ENCODE results near the gene TBPL2.

TBPL2 gene

DNA sequence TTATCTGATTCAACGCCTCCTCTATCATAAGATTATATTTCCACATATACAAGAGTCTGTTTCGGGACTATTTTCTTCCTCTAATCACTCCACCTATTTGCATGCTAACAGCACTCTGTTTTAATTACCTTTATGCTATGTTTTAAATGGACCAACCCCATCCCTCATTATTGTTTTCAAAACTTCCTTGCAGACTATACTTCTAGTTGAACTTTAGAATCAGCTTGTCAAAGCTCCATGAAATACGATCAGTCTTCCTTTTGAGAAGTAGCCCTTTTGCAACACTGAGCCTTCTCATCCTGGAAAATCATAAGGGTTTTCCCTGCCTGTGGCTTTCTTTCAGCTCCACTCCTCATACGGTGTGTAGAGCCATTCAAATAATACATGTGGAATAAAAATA lies 65.6 kb downstream of the TBPL2 start:
- H3K36me3 ChIP-seq (ENCODE audit: insufficient read depth, low read depth, low read length), result peaks cover 45% of the 10 kb centered on the region
- no peak overlapping the region for H3K4me3 ChIP-seq (ENCODE audit: low read length)
- H3K9me3 ChIP-seq (ENCODE audit: insufficient read depth, low read depth, low read length), result no peaks in the 10 kb centered on the region
- no peak overlapping the region for H3K27ac ChIP-seq (ENCODE audit: low read length)
- H3K4me1 ChIP-seq (ENCODE audit: insufficient read depth, low read length), result no peaks in the 10 kb centered on the region
- H3K9ac ChIP-seq (ENCODE audit: low read depth, low read length), result no peak overlapping the region
- no peaks in the 10 kb centered on the region for H3K27me3 ChIP-seq (ENCODE audit: insufficient read depth, low read length)

DNA sequence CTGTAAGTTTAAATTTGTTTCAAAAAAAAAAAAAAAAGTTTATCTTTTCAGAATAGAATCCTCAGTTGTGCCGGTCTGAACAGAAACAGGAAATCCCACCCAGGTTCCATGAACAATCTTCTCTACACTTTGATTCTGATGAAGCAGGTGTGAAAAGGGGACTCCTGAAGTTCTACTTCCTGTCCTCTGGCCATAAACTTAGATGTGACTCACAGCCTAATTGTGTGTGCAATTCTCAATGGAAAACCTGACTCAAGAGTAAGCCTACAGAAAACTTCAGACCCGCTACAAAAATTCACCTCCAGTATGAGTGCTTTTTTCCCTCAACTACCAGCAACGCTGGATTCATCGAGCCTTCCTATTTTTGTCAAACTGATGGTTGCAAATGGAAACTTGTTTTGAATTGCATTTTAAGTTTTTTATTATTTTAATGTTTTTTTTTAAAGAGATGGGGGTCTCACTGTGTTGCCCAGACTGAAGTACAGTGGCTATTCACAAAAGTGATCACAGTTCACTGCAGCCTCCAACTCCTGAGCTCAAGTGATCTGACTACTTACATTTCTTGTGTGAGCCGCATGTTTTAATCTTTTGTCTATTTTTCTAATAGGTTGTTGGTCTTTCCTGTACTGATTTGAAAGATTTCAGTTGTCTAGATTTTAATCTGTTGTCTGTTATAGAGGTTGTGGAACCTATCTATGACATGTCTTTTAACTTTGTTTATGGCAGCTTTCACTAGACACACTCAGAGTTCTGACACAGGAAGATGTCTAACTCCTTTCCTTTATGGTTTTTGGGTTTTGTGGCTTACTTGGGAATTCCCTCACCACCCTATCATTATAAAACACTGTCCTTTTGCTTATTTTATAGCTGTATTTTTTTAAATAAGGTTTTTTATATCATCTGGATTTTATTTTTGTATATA lies 66.4 kb downstream of the TBPL2 start:
- H3K9ac ChIP-seq (ENCODE audit: low read depth, low read length), result no peak overlapping the region
- H3K9me3 ChIP-seq (ENCODE audit: insufficient read depth, low read depth, low read length), result no peaks in the 10 kb centered on the region
- H3K4me1 ChIP-seq (ENCODE audit: insufficient read depth, low read length), result no peaks in the 10 kb centered on the region
- no peak overlapping the region for H3K27ac ChIP-seq (ENCODE audit: low read length)
- H3K27me3 ChIP-seq (ENCODE audit: insufficient read depth, low read length), result no peaks in the 10 kb centered on the region
- H3K36me3 ChIP-seq (ENCODE audit: insufficient read depth, low read depth, low read length), result peaks cover 49% of the 10 kb centered on the region
- no peak overlapping the region for H3K4me3 ChIP-seq (ENCODE audit: low read length)

DNA sequence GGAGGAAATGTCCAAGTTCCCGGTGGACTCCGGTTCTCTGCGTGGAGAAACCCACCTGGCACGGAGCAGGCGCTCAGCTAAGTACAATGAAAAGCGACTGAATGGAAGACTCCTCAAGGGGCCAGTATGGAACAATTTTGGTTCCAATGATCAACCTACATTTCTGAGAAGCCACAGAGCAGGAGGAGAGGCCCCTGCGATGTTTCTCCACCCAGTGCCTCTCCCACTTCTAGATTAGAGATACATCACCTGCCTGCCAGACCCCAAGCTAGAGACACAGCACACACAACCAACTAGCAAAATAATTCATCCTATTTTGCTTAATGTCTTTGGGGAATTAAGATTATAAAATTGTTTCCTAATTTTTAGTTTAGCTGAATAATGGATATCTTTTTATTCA lies 67.6 kb downstream of the TBPL2 start:
- Histone ChIP-seq H3K4me1 (ENCODE audit: insufficient read depth, low read length) (no peaks in the 10 kb centered on the region), H3K36me3 (ENCODE audit: insufficient read depth, low read depth, low read length) (peaks cover 46% of the 10 kb centered on the region), H3K4me3 (ENCODE audit: low read length) (no peak overlapping the region), H3K27me3 (ENCODE audit: insufficient read depth, low read length) (no peaks in the 10 kb centered on the region), H3K27ac (ENCODE audit: low read length) (no peak overlapping the region), H3K9me3 (ENCODE audit: insufficient read depth, low read depth, low read length) (no peaks in the 10 kb centered on the region), H3K9ac (ENCODE audit: low read depth, low read length) (no peak overlapping the region)

DNA sequence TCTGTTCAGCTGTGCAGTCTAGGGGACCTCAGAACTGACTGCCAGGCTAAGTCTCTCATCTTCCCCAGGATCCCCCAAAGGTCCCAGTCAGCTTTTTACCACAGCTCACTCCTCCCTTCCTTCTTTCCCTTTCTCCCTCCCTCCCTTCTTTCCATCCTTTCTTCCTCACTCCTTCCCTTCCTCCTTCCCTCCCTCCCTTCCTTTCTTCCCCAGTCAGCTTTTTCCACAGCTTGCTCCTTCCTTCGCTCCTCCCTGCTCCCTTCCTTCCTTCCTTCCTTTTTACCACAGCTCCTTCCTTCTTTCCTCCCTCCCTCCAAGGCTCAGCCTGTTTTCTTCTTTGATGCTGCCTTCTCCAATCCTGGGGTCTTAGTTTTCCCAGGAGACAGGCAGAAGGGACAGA lies 68.0 kb downstream of the TBPL2 start:
- Histone ChIP-seq H3K27me3 (ENCODE audit: insufficient read depth, low read length) (no peaks in the 10 kb centered on the region), H3K9me3 (ENCODE audit: insufficient read depth, low read depth, low read length) (no peaks in the 10 kb centered on the region), H3K4me1 (ENCODE audit: insufficient read depth, low read length) (no peaks in the 10 kb centered on the region), H3K27ac (ENCODE audit: low read length) (no peak overlapping the region), H3K4me3 (ENCODE audit: low read length) (no peak overlapping the region), H3K36me3 (ENCODE audit: insufficient read depth, low read depth, low read length) (peaks cover 45% of the 10 kb centered on the region), H3K9ac (ENCODE audit: low read depth, low read length) (no peak overlapping the region)

DNA sequence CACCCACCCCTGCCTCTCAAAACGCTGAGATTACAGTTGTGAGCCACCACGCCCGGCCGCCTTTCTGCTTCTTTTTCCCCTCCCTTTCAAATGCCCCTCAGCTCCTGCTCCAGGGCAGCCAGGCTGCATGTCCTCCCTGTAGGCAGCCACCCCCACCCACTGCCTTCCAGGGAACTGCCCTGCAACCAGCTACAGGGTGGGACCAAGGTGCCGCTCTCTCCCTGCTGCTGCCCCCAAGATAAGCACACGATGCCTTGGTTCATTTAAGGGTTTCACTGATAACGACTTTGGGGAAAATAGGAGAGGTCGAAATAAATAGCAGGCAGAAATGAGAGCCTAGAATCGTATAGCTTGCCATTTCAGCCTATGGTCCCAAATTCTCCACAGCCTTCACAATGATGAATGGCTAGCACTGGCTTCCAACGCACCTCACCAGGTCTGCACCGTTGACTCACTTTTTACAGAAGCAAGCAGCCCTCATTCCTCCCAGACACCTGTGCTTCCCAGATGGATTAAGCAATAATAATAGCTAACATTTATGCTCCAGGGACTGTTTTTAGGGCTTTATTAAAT lies 69.4 kb downstream of the TBPL2 start:
- Histone ChIP-seq H3K27me3 (ENCODE audit: insufficient read depth, low read length) (no peaks in the 10 kb centered on the region), H3K27ac (ENCODE audit: low read length) (no peak overlapping the region), H3K9ac (ENCODE audit: low read depth, low read length) (no peak overlapping the region), H3K4me1 (ENCODE audit: insufficient read depth, low read length) (no peaks in the 10 kb centered on the region), H3K36me3 (ENCODE audit: insufficient read depth, low read depth, low read length) (peaks cover 39% of the 10 kb centered on the region; the same call in 1 of the 2 replicates), H3K4me3 (ENCODE audit: low read length) (no peak overlapping the region), H3K9me3 (ENCODE audit: insufficient read depth, low read depth, low read length) (no peaks in the 10 kb centered on the region)

DNA sequence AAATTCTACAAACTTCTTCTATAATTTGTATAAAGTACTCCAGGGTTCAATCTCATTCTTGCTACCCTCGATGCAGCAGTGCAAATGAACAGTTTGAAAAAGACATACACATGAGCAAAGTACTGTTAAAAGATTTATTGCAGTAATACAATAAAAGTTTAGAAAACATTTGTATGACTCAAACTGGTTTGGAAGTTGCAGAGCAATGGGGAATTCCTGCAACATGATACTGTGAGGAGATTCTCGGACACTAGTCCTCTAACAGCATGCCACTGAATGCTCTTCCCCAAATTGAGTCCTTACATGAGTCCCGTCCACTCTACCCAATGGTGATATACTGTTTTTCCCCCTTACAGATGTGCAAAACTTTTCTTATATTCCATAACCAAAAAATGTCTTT lies 74.1 kb downstream of the TBPL2 start:
- no peak overlapping the region for H3K27ac ChIP-seq (ENCODE audit: low read length)

More for the DNA sequence above, 74.1 kb downstream of the TBPL2 start:
- H3K4me3 ChIP-seq (ENCODE audit: low read length), result no peak overlapping the region
- no peaks in the 10 kb centered on the region for H3K9me3 ChIP-seq (ENCODE audit: insufficient read depth, low read depth, low read length)
- H3K36me3 ChIP-seq (ENCODE audit: insufficient read depth, low read depth, low read length), result peaks cover 41% of the 10 kb centered on the region; the same call in 1 of the 2 replicates
- H3K27me3 ChIP-seq (ENCODE audit: insufficient read depth, low read length), result no peaks in the 10 kb centered on the region
- no peak overlapping the region for H3K9ac ChIP-seq (ENCODE audit: low read depth, low read length)
- no peaks in the 10 kb centered on the region for H3K4me1 ChIP-seq (ENCODE audit: insufficient read depth, low read length)
